Ascending aorta (tissue), 2 donors: ENCODE data around the gene IQGAP3. TPM values are rescaled to one million over a fixed set of nuclear protein-coding genes. Genes with fewer than 3 reads are reported as not detected.
"Not testable (repeated sequence)": the region's sequence is repeated elsewhere in the genome, so short reads cannot be mapped to it uniquely, and the experiment has no call there.

Source experiments
- DNase-seq, 2 donors: peaks; one replicate each; pipeline ENCODE4 v3.0.0-alpha.2; 2019; ENCODE audit warnings: low spot score in 2 of 2
- H3K27ac ChIP-seq, 2 donors: fragments of 200-600 bp; sonication (generic); one replicate each; pipeline ENCODE4 v1.5.1; 2016 to 2017; ENCODE audit warnings: mild to moderate bottlenecking in 1 of 2
- H3K27me3 ChIP-seq: fragments of 200-600 bp; sonication (generic); one replicate; pipeline ENCODE4 v1.5.1; 2017
- H3K36me3 ChIP-seq, 2 donors: fragments of 200-600 bp; sonication (generic); one replicate each; pipeline ENCODE4 v1.5.1; 2016
- H3K4me1 ChIP-seq, 2 donors: fragments of 200-600 bp; sonication (generic); one replicate each; pipeline ENCODE4 v1.5.1; 2016 to 2017; ENCODE audit warnings: mild to moderate bottlenecking in 1 of 2
- H3K4me3 ChIP-seq, 2 donors: fragments of 200-600 bp; sonication (generic); one replicate each; pipeline ENCODE4 v1.5.1; 2016 to 2017; ENCODE audit warnings: mild to moderate bottlenecking in 1 of 2
- H3K9me3 ChIP-seq, 2 donors: fragments of 200-600 bp; sonication (generic); one replicate each; pipeline ENCODE4 v1.5.1; 2016
- CTCF ChIP-seq, 3 experiments: fragments of 200-600 bp in 2 of 3; fragments of 450-650 bp in 1 of 3; sonication (generic) in 2 of 3; IDR thresholded peaks; one replicate each; pipeline ENCODE4 v1.5.1; 2016 to 2019; ENCODE audit warnings: antibody characterized with exemption in 3 of 3, mild to moderate bottlenecking in 1 of 3, moderate library complexity in 1 of 3
- intact Hi-C: fragments of 100-400 bp; cut with DNase I; formaldehyde crosslinking; loops from one replicate; pipeline ENCODE4 v1.15.1; 2023
- total RNA-seq: library from RNA; depleted of rRNA; stranded (reverse); fragments of >200 nt; gene quantifications from one replicate; pipeline ENCODE4 v1.1.0, GENCODE V29; 2016

The IQGAP3 gene
- total RNA-seq, 1 donor from 2014 or later = not detected

DNA sequence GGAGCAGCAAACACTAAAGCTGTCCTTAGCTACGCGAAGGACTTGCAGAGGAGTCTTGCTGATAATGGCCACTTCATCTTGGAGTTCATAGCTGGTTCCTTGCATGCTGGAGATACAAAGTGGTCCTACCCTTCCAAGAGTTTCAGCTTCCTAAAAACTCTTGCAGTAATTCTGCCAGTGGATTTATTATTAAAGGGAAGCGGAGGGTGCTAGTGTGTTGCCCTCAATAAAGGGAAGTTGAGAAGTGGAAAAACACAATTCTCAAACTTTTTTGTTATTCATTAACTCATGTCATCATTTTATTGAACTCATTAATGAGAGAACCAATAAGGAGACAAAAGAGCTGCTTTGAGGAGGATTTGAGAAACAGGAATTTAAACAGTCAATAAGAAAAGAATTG lies 40.3 kb upstream of the IQGAP3 start:
- H3K4me1 ChIP-seq = peaks cover 2 to 4% of the 10 kb centered on the region in 2 donors
- intact Hi-C loops = no loop called here
- DNase-seq = no peak
- TF ChIP-seq CTCF (IDR thresholded peaks at IDR 0.05) = no peak
- no peak overlapping the region for H3K4me3 ChIP-seq
- H3K27ac ChIP-seq = no peak overlapping the region
- H3K9me3 ChIP-seq = no peaks in the 10 kb centered on the region
- no peaks in the 10 kb centered on the region for H3K27me3 ChIP-seq
- H3K36me3 ChIP-seq = no peaks in the 10 kb centered on the region

- H3K27me3 ChIP-seq, intact Hi-C loops, H3K27ac ChIP-seq, DNase-seq, H3K9me3 ChIP-seq, H3K4me3 ChIP-seq, H3K4me1 ChIP-seq, H3K36me3 ChIP-seq: not testable (repeated sequence)
Observed at GRCh38 chr1:156610072-156610471, 37.7 kb upstream of the IQGAP3 start.

- Histone ChIP-seq H3K36me3 (no peaks in the 10 kb centered on the region), H3K4me3 (no peak overlapping the region), H3K4me1 (no peaks in the 10 kb centered on the region), H3K27ac (no peak overlapping the region), H3K9me3 (no peaks in the 10 kb centered on the region), H3K27me3 (no peaks in the 10 kb centered on the region)
- no peak for DNase-seq
- intact Hi-C loops = loop anchor here (1.0 to 2.0 kb wide), 3 partner anchors 25 to 224 kb away; no protein-coding TSS in a partner anchor
- peak in 1 of 3 experiments; percentile 8 for TF ChIP-seq CTCF (IDR thresholded peaks at IDR 0.05)
Observed at GRCh38 chr1:156608981-156609380, 36.6 kb upstream of the IQGAP3 start.

DNA sequence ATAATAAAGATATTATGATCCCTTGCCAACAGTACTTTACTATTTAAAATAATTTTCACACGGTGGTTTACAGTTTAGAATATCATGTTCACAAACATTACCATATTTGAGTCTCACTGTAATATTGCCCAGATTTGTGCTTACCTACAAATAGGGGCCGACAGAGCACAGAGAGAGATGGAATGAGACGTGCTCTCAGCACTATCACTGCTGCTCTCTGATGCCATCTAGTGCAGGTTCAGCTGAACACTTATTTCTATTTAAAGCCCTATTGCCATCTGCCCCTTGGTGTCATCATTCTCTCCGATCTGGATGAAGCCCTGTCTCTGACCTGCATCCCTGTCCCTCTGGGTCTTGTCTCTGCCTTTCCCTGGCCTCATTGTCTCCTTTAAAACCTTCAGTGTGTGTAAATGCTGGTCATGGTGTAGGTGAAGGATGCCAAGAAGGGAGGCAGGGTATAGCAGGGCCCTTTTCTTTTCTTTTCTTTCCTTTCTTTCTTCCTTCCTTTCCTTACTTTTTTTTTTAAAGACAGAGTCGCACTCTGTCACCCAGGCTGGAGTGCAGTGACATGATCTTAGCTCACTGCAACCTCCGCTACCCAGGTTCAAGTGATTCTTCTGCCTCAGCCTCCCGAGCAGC lies 35.8 kb upstream of the IQGAP3 start:
- intact Hi-C loops = loop anchor here (1.0 to 2.0 kb wide), 3 partner anchors 24 to 223 kb away; no protein-coding TSS in a partner anchor
- H3K27me3 ChIP-seq = no peaks in the 10 kb centered on the region
- no peaks in the 10 kb centered on the region for H3K9me3 ChIP-seq
- peak overlapping the region in 1 of 2 donors; percentile 15 for H3K4me3 ChIP-seq
- peak; percentile 80 to 86 (median 82) for TF ChIP-seq CTCF (IDR thresholded peaks at IDR 0.05)
- DNase-seq = no peak
- no peaks in the 10 kb centered on the region for H3K36me3 ChIP-seq
- no peak overlapping the region for H3K27ac ChIP-seq
- H3K4me1 ChIP-seq = no peaks in the 10 kb centered on the region

DNA sequence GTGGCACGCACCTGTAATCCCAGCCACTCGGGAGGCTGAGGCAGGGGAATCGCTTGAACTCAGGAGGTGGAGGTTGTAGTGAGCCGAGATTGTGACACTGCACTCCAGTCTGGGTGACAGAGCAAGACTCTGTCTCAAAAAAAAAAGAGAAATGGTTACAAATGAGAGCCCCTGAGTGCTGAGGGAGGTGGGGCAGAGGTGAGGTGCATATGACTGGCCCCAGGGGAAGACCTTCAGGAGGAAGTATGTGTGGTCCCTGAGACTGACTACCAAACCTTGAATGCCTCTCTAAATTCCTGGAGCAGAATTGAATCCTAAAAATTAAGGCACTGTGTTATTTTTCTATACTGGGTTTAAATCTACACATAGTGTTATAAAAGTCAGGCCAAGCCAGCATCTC lies 35.0 kb upstream of the IQGAP3 start:
- intact Hi-C loops, H3K36me3 ChIP-seq, H3K27ac ChIP-seq, H3K4me1 ChIP-seq, DNase-seq, H3K9me3 ChIP-seq, H3K4me3 ChIP-seq, H3K27me3 ChIP-seq: not testable (repeated sequence)

DNA sequence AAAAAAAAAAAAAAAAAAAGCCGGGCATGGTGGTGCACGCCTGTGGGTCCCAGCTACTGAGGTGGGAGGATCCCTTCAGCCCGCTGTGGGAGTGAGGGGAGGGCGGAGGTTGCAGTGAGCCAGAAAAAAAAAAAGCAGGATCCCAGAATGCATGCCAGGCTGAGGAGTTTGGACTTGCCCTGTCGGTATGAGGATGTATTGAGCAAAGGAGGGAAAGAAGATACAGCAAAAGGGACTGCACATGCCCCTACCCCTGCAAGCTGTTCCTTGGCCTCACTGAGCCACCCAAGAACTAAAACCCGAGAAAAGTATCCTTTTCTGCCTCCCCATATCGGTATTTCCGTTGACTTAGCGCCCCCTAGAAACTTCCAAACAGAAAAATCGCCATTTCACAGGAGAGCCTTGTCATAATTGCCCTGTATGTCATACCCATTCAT lies 30.2 kb upstream of the IQGAP3 start:
- intact Hi-C loops = no loop called here
- Histone ChIP-seq H3K27ac (no peak overlapping the region), H3K4me3 (no peak overlapping the region), H3K36me3 (peaks cover 0 to 7% of the 10 kb centered on the region in 2 donors), H3K9me3 (no peaks in the 10 kb centered on the region), H3K4me1 (peaks cover 6 to 13% of the 10 kb centered on the region in 2 donors), H3K27me3 (no peaks in the 10 kb centered on the region)
- DNase-seq = no peak
- peak in 2 of 3 experiments; percentile 17 to 32 for TF ChIP-seq CTCF (IDR thresholded peaks at IDR 0.05)
